M059J (cell line): ENCODE measurements around the gene SMG9. TPM values are rescaled to one million over a fixed set of nuclear protein-coding genes. Genes with fewer than 3 reads are reported as not detected.
A peak's percentile ranks its signal among the peaks of the same experiment; 100 is the strongest.

Experiments used
- DNase-seq: peaks from one replicate; pipeline ENCODE4 v3.0.0-alpha.2; 2012; ENCODE audit warnings: low read depth
- total RNA-seq: library from RNA; depleted of rRNA; stranded (reverse); fragments of >200 nt; shearing (Covaris generic); gene quantifications from 2 replicates; pipeline ENCODE4 v1.2.3, GENCODE V29; 2014; rRNA removed

SMG9 gene, protein sequence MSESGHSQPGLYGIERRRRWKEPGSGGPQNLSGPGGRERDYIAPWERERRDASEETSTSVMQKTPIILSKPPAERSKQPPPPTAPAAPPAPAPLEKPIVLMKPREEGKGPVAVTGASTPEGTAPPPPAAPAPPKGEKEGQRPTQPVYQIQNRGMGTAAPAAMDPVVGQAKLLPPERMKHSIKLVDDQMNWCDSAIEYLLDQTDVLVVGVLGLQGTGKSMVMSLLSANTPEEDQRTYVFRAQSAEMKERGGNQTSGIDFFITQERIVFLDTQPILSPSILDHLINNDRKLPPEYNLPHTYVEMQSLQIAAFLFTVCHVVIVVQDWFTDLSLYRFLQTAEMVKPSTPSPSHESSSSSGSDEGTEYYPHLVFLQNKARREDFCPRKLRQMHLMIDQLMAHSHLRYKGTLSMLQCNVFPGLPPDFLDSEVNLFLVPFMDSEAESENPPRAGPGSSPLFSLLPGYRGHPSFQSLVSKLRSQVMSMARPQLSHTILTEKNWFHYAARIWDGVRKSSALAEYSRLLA
- 16.0 and 24.0 TPM in 2 replicates for total RNA-seq

- peak; percentile 97 for DNase-seq
These were observed at the start of gene SMG9 for GRCh38 chr19:43754503-43755255. SMG9 (minus strand) TSS chr19:43754962; CDS start chr19:43750741, 4,221 bp downstream.

- DNase-seq = peak; percentile 28
These were observed 49.7 kb upstream of the SMG9 start for GRCh38 chr19:43804432-43804831.

- DNase-seq = no peak
These were observed 47.6 kb upstream of the SMG9 start, which contains the start of gene LYPD5 for GRCh38 chr19:43802216-43802951. LYPD5 (minus strand) TSS chr19:43802447; CDS start chr19:43802380, 67 bp downstream.

GRCh38 chr19:43799502-43800142, 44.9 kb upstream of the SMG9 start:
- peak; percentile 14 for DNase-seq

DNA sequence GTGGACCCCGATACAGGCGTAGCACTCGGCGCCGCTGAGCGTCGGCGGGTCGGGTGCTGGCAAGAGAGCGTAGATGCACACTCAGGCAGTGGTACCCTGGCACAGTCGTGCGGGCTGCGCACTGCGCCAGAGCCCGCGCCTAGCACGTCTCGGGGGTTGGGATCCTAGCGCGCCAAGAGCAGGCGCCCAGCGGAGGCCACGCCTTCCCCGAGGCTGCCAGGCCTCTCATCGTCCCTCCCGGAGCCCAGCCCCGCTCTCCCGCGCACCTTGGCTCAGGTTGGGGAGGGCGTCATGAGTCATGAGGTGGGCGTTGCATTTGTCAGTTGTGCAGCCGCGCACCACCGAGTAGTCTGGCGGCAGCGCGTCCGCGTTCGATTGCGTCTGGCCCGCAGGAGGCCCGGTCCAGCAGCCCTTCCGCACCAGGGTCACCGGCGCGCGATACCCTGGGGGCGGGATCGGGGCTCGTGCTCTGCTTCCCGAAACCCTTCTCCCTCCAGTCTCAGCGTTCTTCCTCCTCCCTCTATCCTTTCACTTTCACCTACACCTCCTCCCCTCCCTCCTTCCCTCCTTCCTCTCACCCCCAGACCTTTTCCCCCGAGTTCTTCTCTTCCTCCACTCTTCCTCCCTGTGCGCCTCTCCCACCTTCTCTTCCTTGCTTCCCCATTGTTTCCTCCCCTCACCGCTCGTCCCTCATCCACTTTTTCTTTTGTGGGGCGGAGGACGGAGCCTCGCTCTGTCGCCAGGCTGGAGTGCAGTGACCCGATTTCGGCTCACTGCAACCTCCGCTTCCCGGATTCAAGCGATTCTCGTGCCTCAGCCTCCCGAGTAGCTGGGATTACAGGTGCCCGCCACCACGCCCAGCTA, 44.0 kb upstream of the SMG9 start:
- peak; percentile 78 for DNase-seq

- DNase-seq = no peak
These were observed 43.3 kb upstream of the SMG9 start for GRCh38 chr19:43798026-43798545.

GRCh38 chr19:43797556-43797955, 42.8 kb upstream of the SMG9 start:
- no peak for DNase-seq

DNA sequence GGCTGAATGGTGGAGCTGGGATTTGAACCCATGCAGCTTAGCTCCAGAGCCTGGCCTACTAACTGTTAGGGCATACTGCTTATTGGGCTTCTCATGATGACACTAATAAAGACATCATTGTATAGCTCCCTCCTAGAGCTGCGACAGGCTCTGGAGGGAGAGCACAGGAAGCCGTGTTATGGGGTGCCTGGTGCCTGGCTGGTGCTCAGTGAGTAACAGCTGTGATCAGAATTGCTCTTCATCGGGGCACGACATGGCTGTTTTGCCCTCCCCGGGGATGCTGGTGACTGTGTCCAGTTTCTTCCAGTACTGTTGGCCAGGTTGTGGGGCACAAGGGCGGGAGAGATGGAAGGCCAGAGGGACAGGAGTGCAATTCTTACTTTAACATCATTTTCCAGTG, 42.4 kb upstream of the SMG9 start:
- DNase-seq = no peak

DNA sequence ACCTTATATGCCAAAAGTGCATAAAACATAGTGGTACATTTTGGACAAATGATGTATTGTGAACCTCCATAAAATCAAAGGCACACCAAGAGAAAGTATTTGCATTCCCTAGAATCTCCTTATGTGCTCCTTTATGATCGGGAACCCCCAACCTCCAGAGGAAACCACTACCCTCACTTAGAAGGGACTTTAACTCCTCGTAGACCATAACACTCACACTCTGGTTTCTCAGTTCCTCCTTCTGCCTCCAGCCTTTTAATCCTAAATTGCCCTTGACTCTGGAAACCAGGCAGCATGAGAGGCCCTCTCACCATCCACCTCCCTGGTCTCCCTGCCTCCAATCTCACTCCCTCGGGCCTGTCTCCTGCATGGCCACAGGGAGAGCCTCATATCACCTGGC, 35.8 kb upstream of the SMG9 start:
- DNase-seq = no peak

DNA sequence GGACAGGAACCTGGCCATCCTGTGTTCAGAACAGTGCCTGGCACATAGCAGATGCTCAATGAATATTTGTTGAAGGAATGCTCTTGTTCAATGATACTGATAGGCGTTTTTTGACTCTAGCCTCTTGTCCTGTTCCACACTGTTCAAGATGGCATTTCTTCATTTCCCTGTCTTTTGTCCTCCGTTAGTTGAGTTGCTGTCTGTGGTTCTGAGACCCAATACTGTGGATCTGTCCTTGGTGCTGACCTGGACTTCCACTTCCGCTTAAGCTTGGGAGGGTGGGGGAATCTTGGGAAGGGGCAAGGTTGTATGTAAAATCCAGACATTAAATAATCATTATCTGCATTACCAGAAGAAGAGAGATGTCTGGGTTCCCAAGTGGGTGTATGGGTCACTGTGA, 34.3 kb upstream of the SMG9 start:
- DNase-seq = peak; percentile 44

DNA sequence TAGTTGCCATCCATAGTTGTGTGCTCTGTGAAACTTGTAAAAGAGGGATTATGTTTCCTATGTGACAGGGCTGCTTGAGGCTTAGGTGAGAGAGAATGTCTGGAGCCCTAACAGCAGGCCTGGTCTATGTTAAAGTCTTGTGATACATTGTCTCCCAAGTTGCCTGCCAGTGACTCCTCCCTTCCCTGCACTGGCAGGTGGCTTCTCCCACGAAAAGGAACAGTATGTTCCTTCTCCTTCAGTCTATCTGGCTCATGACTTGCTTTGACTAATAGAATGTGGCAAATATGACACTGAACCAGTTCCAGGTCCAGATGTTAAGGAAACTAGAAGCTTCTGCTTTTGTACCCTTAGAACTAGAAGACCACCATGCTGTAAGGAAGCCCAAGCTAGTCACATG, 31.9 kb upstream of the SMG9 start:
- DNase-seq = no peak

GRCh38 chr19:43784981-43785808, 30.4 kb upstream of the SMG9 start:
- peak; percentile 89 for DNase-seq

- DNase-seq = peak; percentile 95
These were observed 29.6 kb upstream of the SMG9 start for GRCh38 chr19:43784241-43784980.

DNA sequence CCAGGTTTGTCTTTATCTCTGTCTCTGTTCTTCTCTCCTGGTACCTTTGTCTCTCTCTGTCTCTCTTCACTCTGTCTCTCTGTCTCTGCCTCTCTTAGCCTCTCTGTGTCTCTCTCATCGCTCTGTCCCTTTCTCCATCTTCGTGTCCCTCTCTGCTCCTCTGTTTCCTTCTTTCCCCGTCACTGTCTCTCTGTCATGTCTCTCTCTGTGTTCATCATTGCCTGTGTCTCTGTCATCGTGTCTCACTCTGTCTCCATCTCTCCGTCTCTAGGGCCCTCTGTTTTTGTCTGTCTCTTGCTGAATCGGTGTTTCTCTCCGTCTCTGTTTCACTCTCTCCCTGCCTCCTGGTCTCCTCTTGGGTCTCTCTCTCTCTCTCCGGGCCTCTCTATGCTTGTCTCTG, 28.9 kb upstream of the SMG9 start:
- DNase-seq = no peak

DNA sequence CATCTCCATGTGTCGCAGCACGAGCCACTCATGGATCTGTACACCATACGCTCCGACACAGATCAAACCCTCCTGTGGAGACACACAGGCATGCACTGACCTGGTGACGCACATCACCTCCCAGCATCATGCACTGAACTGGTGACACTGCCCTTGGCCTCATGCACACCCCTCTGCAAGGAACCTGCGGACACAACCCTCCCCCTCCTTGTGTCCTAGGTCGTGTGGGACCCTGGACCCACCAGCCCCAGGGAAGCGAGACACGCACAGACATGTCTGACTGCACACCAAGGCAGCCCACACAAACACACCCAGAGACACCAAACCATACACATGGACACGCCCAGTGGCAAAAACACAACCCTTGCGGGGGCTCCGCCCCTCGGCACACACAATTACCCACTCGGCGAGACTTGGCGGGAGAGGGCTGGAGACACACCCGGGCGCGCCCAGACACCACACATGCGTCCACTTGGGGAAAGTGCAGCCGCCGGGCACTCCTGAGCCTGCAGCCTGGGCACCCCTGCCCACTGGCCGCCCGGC, 28.0 kb upstream of the SMG9 start:
- no peak for DNase-seq

- no peak for DNase-seq
These were observed 27.5 kb upstream of the SMG9 start for GRCh38 chr19:43782311-43782660.

DNA sequence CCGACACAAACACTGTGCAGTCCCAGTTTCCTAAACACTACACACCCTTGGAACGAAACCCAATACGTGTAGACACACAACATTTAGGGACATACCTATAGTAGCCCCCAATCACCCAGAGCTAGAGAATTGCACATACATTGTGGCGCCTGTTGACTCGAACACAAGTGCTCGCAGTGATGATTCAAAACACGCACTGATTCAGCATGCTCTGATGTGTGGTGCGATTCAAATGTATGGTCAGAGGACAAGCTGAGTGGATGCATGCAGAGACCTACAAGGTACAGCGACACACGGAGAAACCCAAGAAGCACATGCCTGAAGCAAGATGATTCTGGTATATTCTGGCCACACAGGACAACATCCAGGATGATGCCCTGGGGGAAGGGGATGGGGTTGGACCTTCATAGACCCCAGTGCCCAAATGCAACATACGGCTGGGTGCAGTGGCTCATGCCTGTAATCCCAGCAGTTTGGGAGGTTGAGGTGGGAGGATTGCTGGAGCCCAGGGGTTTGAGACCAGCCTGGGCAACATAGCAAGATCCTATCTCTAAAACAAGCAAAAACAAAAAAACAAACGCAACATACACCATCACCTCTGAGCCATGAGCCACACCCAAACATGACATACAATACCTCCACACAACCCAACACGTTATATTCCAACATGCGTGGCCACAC, 27.0 kb upstream of the SMG9 start:
- no peak for DNase-seq
